K562 treated with DMSO at 1 percent for 4 hours (cell line): ENCODE results near the gene CDS2. TPM values are rescaled to one million over a fixed set of nuclear protein-coding genes. Genes with fewer than 3 reads are reported as not detected.

Source experiments
- total RNA-seq: library from RNA; unstranded; fragments of 300-600 nt; gene quantifications from 2 replicates; pipeline ENCODE4 v1.2.3, GENCODE V29; 2022; ENCODE audit not compliant: insufficient read depth

The CDS2 gene
- 3.7 and 5.1 TPM in 2 replicates for total RNA-seq

DNA sequence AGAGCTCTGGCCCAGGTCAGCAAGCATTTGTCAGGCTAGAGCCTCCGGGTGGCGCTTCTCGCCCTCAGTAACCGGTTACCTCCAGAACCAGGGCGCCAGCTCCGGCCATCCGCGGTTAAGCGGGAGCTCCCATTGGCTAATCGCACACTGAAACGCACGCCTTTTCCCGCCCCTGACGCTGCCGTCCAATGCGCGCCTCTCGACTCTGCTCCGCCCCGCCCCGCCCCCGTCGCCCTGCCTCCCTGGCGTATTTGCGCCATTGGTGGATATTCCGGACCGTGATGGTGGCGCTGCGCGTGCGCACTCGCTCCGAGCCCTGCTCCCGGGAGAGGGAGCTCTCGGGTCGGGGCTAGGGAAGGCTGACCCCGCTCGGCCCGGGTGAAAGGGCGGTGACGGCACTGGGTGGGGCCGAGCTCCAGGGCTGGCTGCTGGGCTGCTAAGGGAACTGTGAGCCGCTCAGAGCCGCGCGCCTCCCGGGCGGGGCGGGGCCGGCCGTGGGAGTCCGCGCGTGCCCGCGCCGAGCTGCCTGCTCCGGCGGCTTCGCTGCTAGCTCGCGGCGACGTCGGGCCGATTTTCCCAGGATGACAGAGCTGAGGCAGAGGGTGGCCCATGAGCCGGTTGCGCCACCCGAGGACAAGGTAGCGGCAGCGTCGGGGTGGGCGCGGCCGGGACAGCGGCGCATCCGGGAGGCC, at the start of gene CDS2:
Gene CDS2, plus strand, starts transcription at position 497 of the 692 bp plus-strand sequence. Its CDS starts 85 bp downstream, at position 582.

DNA sequence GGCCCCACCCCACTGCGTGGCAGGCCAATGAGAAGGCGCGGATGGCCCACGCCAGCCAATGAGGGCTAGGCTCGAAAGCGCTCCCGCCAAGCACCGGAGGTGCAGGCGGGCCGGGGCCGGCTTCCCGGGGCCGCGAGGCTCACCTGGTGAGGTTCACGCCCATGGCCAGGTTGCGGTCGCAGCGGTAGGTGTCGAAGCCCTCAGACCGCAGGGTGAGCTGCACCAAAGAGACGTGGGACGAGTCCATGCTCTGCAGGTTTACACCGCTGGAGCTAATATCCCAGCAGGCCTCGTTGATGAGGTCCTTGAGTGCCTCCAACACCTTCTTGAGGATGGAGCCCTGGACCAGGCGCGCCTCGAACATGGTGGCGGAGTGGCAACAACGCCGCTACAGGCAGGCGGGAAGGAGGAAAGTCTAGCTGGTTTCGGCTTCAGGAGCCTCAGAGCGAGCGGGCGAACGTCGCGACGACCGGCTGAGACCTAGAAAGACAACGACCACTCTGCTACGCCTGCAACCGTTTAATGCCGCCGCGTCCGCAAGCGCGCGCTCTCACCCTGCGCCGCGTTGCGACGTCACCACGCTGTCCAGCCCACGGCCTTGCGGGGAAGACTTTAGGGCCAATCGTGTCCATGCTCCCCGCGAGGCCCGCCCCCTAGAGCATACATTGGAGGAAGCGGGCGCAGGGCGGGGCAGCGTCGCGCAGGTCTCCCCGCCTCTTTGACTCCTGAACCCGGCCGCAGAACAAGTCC, 7.2 kb upstream of the CDS2 start, which contains the start of gene PCNA:
Gene PCNA, minus strand, starts transcription at position 524 of the 750 bp plus-strand sequence. Its CDS starts 160 bp downstream, at position 364.

Other genes starting within 250 kb of the CDS2 start
- gene SLC23A2, start 125.5 kb upstream of the CDS2 start, total RNA-seq, result 4.0 and 4.3 TPM in 2 replicates
- 60.7 and 69.8 TPM in 2 replicates for gene TMEM230, start 13.9 kb upstream of the CDS2 start, total RNA-seq
- gene PCNA, start 7.0 kb upstream of the CDS2 start, total RNA-seq, result 209 and 256 TPM in 2 replicates
- not detected in 2 replicates for gene PROKR2, start 189.9 kb downstream of the CDS2 start, total RNA-seq